Skeletal muscle satellite cell (primary cell): ENCODE results near the gene PARD6B.
"Not testable (repeated sequence)": the region's sequence is repeated elsewhere in the genome, so short reads cannot be mapped to it uniquely, and the experiment has no call there.

Experiments
- H3K27me3 ChIP-seq: 2 replicates; pipeline ENCODE4 v1.7.0; 2013; ENCODE audit warnings: low read length; ENCODE audit not compliant: control insufficient read depth, insufficient read depth
- H3K36me3 ChIP-seq: 2 replicates; pipeline ENCODE4 v1.7.0; 2013; ENCODE audit warnings: mild to moderate bottlenecking, control low read depth, low read length; ENCODE audit not compliant: insufficient read depth
- H3K4me1 ChIP-seq: 2 replicates; pipeline ENCODE4 v1.7.0; 2013; ENCODE audit warnings: low read length; ENCODE audit not compliant: control insufficient read depth, insufficient read depth
- H3K4me2 ChIP-seq: 2 replicates; pipeline ENCODE4 v1.7.0; 2013; ENCODE audit warnings: mild to moderate bottlenecking, low read length
- H3K4me3 ChIP-seq: 2 replicates; pipeline ENCODE4 v1.7.0; 2013; ENCODE audit warnings: low read length
- H3K9ac ChIP-seq: 2 replicates; pipeline ENCODE4 v1.7.0; 2013; ENCODE audit warnings: mild to moderate bottlenecking, low read depth, low read length, moderate library complexity
- H3K9me3 ChIP-seq: replicated peaks from 2 replicates; pipeline ENCODE4 v1.7.0; 2013; ENCODE audit warnings: mild to moderate bottlenecking, control low read depth, low read length

PARD6B gene

DNA sequence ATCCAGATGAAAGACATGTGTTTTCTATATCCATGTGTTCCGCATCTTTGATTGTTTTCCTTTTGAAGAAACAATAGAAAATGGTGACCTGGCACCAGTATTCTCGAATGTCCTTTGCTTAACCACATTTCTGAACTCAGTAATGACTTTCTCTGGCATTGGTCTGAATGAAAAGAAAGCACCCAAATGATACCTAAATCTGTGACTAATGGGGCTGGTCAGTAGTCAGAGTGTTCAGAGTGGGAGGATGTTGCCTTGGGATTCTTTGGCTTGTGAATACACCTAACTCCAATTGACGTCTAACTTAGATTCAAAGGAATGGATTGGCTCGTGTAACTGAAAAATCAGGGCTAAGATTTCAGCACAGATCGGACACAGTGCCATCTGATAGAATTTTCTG, 27.1 kb downstream of the PARD6B start:
- Histone ChIP-seq H3K9me3 (no peaks in the 10 kb centered on the region), H3K36me3 (no peaks in the 10 kb centered on the region), H3K4me3 (no peak overlapping the region), H3K4me1 (peaks cover 23% of the 10 kb centered on the region), H3K4me2 (no peak overlapping the region), H3K27me3 (peaks cover 17% of the 10 kb centered on the region), H3K9ac (no peak overlapping the region)

DNA sequence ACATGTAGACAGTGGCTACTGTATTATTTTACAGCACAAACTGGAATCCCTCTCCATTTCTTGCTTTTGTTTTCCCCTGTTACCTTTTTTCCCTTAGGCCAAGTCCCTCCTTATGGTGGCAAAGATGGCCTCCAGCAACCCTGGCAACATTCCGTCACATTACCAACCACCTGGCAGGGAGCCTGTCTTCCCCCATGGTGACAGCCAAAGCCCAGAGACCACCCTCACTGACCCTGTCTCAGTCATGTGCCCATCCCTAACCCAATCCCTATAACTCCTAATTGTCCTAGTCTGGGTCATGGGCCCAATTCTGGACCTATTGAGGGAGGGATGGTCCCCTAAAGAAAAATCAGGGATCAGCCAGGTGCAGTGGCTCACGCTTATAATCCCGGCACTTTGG, 27.6 kb downstream of the PARD6B start:
- no peak overlapping the region for H3K4me2 ChIP-seq
- no peaks in the 10 kb centered on the region for H3K9me3 ChIP-seq
- no peak overlapping the region for H3K9ac ChIP-seq
- H3K27me3 ChIP-seq: peaks cover 13% of the 10 kb centered on the region
- H3K4me3 ChIP-seq: no peak overlapping the region
- no peaks in the 10 kb centered on the region for H3K36me3 ChIP-seq
- peaks cover 23% of the 10 kb centered on the region for H3K4me1 ChIP-seq

DNA sequence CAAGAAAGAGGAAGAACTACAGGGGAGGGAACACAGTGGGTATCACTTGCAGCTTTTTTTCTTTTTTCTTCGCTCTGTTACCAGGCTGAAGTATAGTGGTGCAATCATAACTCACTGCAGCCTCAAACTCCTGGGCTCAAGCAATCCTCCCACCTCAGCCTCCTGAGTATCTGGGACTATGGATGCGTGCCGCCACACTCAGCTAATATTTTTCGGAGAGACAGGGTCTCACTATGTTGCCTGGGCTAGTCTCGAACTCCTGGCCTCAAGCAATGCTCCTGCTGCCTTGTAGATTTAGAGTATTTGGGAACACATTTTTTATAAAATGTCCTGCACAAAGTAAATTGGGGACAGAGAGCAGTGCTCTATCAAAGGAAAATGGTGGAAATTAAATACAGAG, 28.3 kb downstream of the PARD6B start:
- Histone ChIP-seq H3K36me3 (no peaks in the 10 kb centered on the region), H3K4me3 (no peak overlapping the region), H3K9ac (no peak overlapping the region), H3K4me1 (peaks cover 23% of the 10 kb centered on the region), H3K9me3 (no peaks in the 10 kb centered on the region), H3K27me3 (peaks cover 9% of the 10 kb centered on the region), H3K4me2 (no peak overlapping the region)

DNA sequence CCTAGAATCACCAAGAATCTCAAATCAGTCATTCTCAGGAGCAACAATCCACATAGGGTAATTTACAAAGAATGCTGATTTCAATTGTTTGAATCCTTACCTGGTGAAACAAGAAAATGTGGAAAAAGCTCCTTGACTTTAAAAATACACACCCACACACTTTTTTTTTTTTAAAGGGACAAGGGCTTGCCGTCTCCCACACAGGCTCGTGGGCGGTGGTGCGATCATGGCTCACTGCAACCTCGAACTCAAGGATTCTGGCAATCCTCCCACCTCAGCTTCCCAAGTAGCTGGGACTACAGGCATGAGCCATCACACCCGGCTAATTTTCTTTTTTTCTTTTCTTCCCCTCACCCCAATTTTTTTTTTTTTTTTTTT, 30.7 kb downstream of the PARD6B start:
- Histone ChIP-seq H3K4me1 (peaks cover 23% of the 10 kb centered on the region), H3K9me3 (no peaks in the 10 kb centered on the region), H3K4me3 (no peak overlapping the region), H3K9ac (peak overlapping the region; percentile 10), H3K36me3 (no peaks in the 10 kb centered on the region), H3K4me2 (peak overlapping the region; percentile 30), H3K27me3 (no peaks in the 10 kb centered on the region)

- H3K4me1 ChIP-seq: peaks cover 23% of the 10 kb centered on the region
- peak overlapping the region; percentile 63 for H3K4me2 ChIP-seq
- no peaks in the 10 kb centered on the region for H3K27me3 ChIP-seq
- H3K4me3 ChIP-seq: peak overlapping the region; percentile 21
- peak overlapping the region; percentile 10 for H3K9ac ChIP-seq
- H3K9me3 ChIP-seq: no peaks in the 10 kb centered on the region
- H3K36me3 ChIP-seq: no peaks in the 10 kb centered on the region
Measured at GRCh38 chr20:50762435-50763220, 31.2 kb downstream of the PARD6B start.

DNA sequence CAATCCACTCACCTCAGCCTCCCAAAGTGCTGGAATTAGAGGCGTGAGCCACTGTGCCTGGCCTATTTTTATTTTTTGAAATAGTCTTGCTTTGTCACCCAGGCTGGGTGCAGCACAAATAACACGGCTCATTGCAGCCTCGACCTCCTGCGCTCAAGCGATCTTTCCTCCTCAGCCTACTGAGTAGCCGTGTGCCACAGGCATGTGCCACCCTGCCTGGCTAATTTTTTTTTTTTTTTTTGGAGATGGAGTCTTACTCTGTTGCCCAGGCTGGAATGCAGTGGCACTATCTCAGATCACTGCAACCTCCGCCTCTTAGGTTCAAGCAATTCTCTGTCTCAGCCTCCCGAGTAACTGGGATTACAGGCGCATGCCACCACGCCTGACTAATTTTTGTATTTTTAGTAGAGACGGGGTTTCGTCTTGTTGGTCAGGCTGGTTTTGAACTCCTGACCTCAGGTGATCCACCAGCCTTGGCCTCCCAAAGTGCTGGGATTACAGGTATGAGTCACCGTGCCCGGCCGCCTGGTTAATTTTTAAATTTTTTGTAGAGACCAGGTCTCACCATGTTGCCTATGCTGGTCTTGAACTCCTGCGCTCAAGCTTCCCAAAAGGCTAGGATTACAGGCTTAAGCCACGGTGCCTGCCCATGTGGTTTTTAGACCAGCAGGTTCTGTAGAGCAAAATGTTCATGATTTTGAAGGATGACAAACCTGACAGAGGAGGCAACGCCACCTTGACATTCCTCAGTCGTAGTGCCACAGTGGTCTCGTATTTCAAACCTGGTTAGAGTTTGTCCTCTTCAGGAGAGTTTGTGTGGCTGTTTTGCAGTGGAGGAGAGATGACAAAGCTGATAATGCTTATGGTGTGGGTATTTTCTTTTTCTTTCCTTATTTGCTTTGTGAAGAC, 32.4 kb downstream of the PARD6B start:
- not testable (repeated sequence) for H3K9ac ChIP-seq, H3K9me3 ChIP-seq, H3K27me3 ChIP-seq, H3K4me3 ChIP-seq, H3K36me3 ChIP-seq, H3K4me2 ChIP-seq
- peaks cover 23% of the 10 kb centered on the region for H3K4me1 ChIP-seq

GRCh38 chr20:50765251-50765650, 33.9 kb downstream of the PARD6B start:
- H3K9me3 ChIP-seq, H3K36me3 ChIP-seq, H3K4me2 ChIP-seq, H3K9ac ChIP-seq, H3K27me3 ChIP-seq, H3K4me3 ChIP-seq: not testable (repeated sequence)
- peaks cover 23% of the 10 kb centered on the region for H3K4me1 ChIP-seq

DNA sequence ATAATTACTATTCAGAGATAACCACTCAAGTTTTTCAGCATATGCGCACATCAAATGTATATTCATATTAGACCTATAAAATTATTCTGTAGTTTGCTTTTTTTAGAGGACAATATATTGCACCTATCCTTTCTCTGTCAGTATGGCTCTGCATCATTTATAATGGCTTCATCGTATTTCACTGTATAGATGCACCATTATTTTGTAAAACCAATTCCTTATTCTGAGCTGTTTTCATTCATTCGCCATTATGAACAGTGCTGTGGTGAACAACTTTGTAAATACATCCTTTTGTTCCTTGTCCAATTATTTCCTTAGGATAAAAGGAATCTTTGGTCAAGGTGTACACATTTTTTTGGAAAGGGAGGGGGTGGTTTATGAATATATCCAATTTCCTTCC, 34.3 kb downstream of the PARD6B start:
- H3K36me3 ChIP-seq: no peaks in the 10 kb centered on the region
- no peaks in the 10 kb centered on the region for H3K9me3 ChIP-seq
- H3K4me2 ChIP-seq: no peak overlapping the region
- H3K4me1 ChIP-seq: peaks cover 23% of the 10 kb centered on the region
- no peak overlapping the region for H3K9ac ChIP-seq
- H3K27me3 ChIP-seq: no peaks in the 10 kb centered on the region
- H3K4me3 ChIP-seq: no peak overlapping the region

DNA sequence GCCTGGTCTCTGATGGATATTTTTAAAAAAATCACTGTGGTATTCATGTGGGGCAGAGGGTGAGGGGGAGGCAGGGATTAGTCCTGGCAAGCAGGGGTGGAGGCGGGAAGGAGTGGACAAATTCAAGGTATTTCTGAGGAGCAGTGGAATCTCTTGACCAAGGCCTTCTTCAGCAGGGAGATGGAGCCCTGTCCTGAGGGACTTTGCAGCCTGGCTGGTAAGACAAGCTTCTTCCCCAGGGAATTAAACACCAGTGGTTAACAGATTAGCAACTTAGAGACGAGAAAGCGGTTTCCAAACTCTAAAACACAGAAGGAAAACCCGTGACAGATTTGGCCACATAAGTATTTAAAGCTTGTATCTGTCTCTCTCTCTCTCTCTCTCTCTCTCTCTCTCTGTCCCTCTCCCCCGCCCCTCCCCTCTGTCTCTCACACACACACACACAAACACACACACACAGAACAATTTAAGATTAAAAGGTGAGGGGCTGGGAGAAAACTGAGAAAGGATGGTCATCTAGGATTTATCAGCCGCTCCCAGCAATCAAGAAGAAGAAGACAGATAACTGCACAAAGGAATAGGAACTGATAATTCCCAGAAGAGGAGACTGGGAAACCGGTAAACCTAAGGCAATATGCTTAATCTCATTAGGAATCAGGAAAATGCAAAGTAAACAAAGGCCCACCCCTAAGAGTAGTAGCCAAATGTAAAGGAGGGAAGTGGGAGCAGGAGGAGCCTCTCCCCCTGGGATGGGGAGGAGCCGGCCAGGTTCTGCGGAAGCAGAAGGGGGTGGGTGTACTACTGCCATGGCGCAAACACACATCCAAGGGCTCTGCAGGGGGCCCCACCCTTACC, 35.8 kb downstream of the PARD6B start:
- not testable (repeated sequence) for H3K9ac ChIP-seq, H3K36me3 ChIP-seq, H3K27me3 ChIP-seq, H3K4me2 ChIP-seq, H3K4me3 ChIP-seq, H3K9me3 ChIP-seq
- H3K4me1 ChIP-seq: peaks cover 11% of the 10 kb centered on the region

GRCh38 chr20:50768991-50769390, 37.6 kb downstream of the PARD6B start:
- H3K27me3 ChIP-seq, H3K9me3 ChIP-seq, H3K36me3 ChIP-seq, H3K4me3 ChIP-seq, H3K4me2 ChIP-seq, H3K4me1 ChIP-seq, H3K9ac ChIP-seq: not testable (repeated sequence)

- not testable (repeated sequence) for H3K4me2 ChIP-seq
Measured at GRCh38 chr20:50769551-50770085, 38.2 kb downstream of the PARD6B start.

More at GRCh38 chr20:50769551-50770085, 38.2 kb downstream of the PARD6B start:
- not testable (repeated sequence) for H3K9me3 ChIP-seq, H3K4me3 ChIP-seq, H3K27me3 ChIP-seq, H3K4me1 ChIP-seq, H3K9ac ChIP-seq, H3K36me3 ChIP-seq
